ENCODE data around the gene FPR3. TPM values are rescaled to one million over a fixed set of nuclear protein-coding genes. Genes with fewer than 3 reads are reported as not detected.

Gene FPR3
- total RNA-seq, 1 experiment from 2014 or later: not detected

- Mint-ChIP-seq H3K27ac (no peak overlapping the region), H3K27me3 (ENCODE audit: low read depth) (peaks cover 32% of the 10 kb centered on the region), H3K9me3 (peaks cover 14 to 47% of the 10 kb centered on the region in 2 experiments), H3K4me1 (no peaks in the 10 kb centered on the region), H3K36me3 (ENCODE audit: insufficient read depth in 1 of 3, low read depth in 3 of 3) (no peaks in the 10 kb centered on the region), H3K4me3 (no peak overlapping the region)
- DNase-seq: no peak
- no CpG with 5 or more reads among the region's 6 CpGs for WGBS (ENCODE audit: extremely low coverage, insufficient read length, low lambda C conversion rate)
- Histone ChIP-seq H3K14ac (ENCODE audit: insufficient read depth, low read length) (no peak overlapping the region), H4K91ac (ENCODE audit: insufficient read length, low read depth, low read length) (no peak overlapping the region), H3K23me2 (ENCODE audit: insufficient read length, low read depth, low read length, poor library complexity, severe bottlenecking) (no peaks in the 10 kb centered on the region), H2BK15ac (ENCODE audit: low read depth, low read length) (no peak overlapping the region), H3K56ac (ENCODE audit: insufficient read length, low read depth, low read length) (no peak overlapping the region), H2BK120ac (ENCODE audit: low read depth, low read length, poor library complexity, severe bottlenecking) (no peak overlapping the region), H3T11ph (ENCODE audit: low read length) (no peak overlapping the region), H3K27me3 (ENCODE audit: insufficient read depth, low read length) (no peaks in the 10 kb centered on the region), H4K5ac (ENCODE audit: insufficient read length, low read depth, low read length) (no peak overlapping the region), H2BK12ac (ENCODE audit: insufficient read length, low read depth, low read length) (no peak overlapping the region), H4K8ac (replicated peaks; ENCODE audit: insufficient read length, low read depth, low read length) (no peak overlapping the region), H3K9ac (ENCODE audit: extremely low read depth, insufficient read length, low read length) (no peak overlapping the region), H2AK5ac (ENCODE audit: insufficient read length, low read length) (no peak overlapping the region), H3K9me3 (ENCODE audit: control insufficient read depth, low read depth, low read length) (no peaks in the 10 kb centered on the region), H2BK20ac (ENCODE audit: low read depth, low read length, poor library complexity, severe bottlenecking) (no peak overlapping the region), H3K79me1 (ENCODE audit: insufficient read depth, low read depth, low read length, poor library complexity, severe bottlenecking) (no peaks in the 10 kb centered on the region), H3K18ac (ENCODE audit: insufficient read length, low read depth, low read length) (no peak overlapping the region), H2BK5ac (ENCODE audit: insufficient read length, low read length) (no peak overlapping the region), H2AFZ (ENCODE audit: low read length) (no peak overlapping the region), H3K23ac (ENCODE audit: insufficient read length, low read depth, low read length) (no peak overlapping the region), H4K20me1 (ENCODE audit: control insufficient read depth, insufficient read depth, insufficient read length) (no peaks in the 10 kb centered on the region), H3K4ac (ENCODE audit: low read depth, low read length) (no peak overlapping the region), H3K79me2 (ENCODE audit: insufficient read depth, low read length) (no peaks in the 10 kb centered on the region), H3K4me2 (ENCODE audit: insufficient read depth, insufficient read length, low read length) (no peak overlapping the region), H3K4me1 (ENCODE audit: insufficient read depth, low read length) (no peaks in the 10 kb centered on the region), H3K27ac (ENCODE audit: insufficient read length, low read depth, low read length) (no peak overlapping the region)
- no peak for TF ChIP-seq CTCF (conservative IDR thresholded peaks at IDR 0.05)
These were observed 10.7 kb upstream of the FPR3 start for GRCh38 chr19:51784109-51784785.

All from H9 (cell line).